GM10266 (cell line): ENCODE data around the gene SF3B4.
A peak's percentile ranks its signal among the peaks of the same experiment; 100 is the strongest.

Experiments used
- DNase-seq: peaks from one replicate; pipeline ENCODE4 v3.0.0; 2012; ENCODE audit errors: extremely low spot score
- TF ChIP-seq, protein P1 (sequence below): IDR thresholded peaks from 2 replicates; pipeline ENCODE4 v1.5.1; 2012; ENCODE audit warnings: mild to moderate bottlenecking, low read depth; ENCODE audit not compliant: control insufficient read depth, insufficient read depth; ENCODE audit errors: missing control alignments

The SF3B4 gene

DNA sequence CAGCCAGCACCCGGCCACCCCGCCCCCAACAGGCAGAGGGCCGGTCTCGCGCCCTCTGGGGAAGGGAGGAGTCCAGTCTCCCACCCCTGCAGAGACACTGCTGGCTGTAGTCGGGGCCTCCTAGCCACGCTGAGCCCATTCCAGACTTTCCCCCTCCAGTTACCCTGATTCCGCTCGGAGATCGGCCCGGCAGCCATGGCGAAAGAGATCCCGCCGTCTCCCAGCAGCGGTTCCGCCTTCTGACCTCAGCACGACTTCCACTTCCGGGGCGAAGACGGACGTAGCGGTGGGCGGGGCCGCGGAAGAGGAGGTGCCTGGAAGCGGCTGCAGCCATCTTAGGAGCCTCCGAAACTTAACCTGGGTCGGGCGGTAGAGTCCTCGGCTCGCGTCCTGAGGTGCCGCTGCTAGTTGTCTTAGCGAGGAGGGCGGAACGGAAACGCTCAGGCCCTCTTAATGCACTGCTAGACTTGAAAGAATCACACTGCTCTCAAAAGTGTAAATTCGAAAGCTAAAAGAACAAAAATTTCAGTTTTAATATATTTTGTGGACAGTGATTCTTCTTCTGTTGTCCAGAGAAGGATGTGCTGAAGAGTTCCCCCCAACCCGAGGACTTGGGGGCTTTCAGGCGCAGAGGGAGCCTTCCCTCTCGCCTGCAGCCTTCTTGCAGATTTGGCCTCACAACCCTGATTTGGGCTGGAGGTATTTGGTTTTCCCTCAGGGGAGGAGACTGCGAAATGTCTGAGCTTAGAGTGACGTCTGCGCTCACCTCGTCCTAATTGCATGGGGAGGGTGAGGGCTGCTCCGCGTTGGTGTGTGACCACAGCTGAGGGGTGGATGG lies at the start of gene SF3B4:
SF3B4 (minus strand) TSS at position 241 of the 838 bp plus-strand sequence; CDS start at position 197, 44 bp downstream.
- TF ChIP-seq, protein P1, sequence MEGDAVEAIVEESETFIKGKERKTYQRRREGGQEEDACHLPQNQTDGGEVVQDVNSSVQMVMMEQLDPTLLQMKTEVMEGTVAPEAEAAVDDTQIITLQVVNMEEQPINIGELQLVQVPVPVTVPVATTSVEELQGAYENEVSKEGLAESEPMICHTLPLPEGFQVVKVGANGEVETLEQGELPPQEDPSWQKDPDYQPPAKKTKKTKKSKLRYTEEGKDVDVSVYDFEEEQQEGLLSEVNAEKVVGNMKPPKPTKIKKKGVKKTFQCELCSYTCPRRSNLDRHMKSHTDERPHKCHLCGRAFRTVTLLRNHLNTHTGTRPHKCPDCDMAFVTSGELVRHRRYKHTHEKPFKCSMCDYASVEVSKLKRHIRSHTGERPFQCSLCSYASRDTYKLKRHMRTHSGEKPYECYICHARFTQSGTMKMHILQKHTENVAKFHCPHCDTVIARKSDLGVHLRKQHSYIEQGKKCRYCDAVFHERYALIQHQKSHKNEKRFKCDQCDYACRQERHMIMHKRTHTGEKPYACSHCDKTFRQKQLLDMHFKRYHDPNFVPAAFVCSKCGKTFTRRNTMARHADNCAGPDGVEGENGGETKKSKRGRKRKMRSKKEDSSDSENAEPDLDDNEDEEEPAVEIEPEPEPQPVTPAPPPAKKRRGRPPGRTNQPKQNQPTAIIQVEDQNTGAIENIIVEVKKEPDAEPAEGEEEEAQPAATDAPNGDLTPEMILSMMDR, result no peak

GRCh38 chr1:149977345-149977744 lies 49.7 kb upstream of the SF3B4 start:
- no peak for DNase-seq
- TF ChIP-seq, protein P1, result no peak

More for the DNA sequence above, at the start of gene SF3B4:
- peak; percentile 90 for DNase-seq

- TF ChIP-seq, protein P1, result no peak
- DNase-seq, result no peak
Observed at GRCh38 chr1:149972547-149972946, 44.9 kb upstream of the SF3B4 start.

GRCh38 chr1:149967646-149968045 lies 40.0 kb upstream of the SF3B4 start:
- TF ChIP-seq, protein P1, result no peak
- no peak for DNase-seq

DNA sequence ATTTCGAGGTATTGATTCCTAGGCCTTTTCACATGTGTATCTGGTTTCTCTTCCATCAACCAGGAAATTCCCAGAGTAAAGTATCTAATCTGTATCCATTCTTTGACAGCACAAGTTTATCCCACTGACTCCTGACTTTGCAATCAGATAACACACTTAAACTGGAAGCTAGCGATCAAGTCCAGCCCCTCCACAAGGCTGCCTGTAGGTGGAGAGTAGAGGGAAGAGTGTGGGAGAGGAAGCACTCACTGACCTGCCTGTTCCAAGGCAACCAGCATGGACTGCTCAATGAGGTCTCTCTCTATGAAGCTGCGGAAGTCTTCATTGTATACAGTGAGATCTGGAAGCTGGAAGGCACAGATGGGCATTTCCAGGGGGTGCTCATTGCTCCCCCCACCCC lies 39.4 kb upstream of the SF3B4 start:
- no peak for DNase-seq
- TF ChIP-seq, protein P1, result no peak

GRCh38 chr1:149966405-149966804 lies 38.8 kb upstream of the SF3B4 start:
- no peak for DNase-seq
- TF ChIP-seq, protein P1, result no peak

DNA sequence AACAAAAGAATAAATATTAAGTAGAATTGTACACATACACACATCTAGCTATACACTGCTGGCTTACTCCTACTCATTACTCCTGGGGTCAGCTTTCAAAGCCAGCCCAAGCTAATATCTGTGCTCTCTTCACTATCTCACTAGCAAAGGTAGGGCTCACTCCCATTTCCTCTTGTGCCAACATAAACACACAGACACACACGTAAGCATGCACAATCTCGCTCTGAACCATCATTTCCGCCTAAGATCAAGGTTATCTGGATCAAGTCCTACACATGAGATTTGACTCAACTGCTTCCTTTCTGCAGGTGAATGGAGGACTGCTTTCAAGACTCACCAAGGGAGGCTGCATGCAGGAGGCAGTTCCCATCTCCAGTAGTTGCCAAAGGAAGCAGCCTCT lies 37.8 kb upstream of the SF3B4 start:
- no peak for DNase-seq
- TF ChIP-seq, protein P1, result no peak
